GM21786 (cell line): ENCODE measurements around the gene FBXO45.
"Not testable (repeated sequence)": the region's sequence is repeated elsewhere in the genome, so short reads cannot be mapped to it uniquely, and the experiment has no call there.

Experiments used
- ATAC-seq: cut with Tn5 transposase; IDR thresholded peaks from one replicate; pipeline ENCODE4 v1.9.1; 2021; ENCODE audit not compliant: unreplicated experiment

FBXO45 gene

GRCh38 chr3:196615234-196615633, 46.8 kb downstream of the FBXO45 start:
- ATAC-seq, result not testable (repeated sequence)

- no peak for ATAC-seq
Observed at GRCh38 chr3:196617256-196617655, 48.8 kb downstream of the FBXO45 start.

- ATAC-seq, result no peak
Observed at GRCh38 chr3:196619223-196619622, 50.8 kb downstream of the FBXO45 start.

- ATAC-seq, result not testable (repeated sequence)
Observed at GRCh38 chr3:196619627-196620026, 51.2 kb downstream of the FBXO45 start.

- ATAC-seq, result no peak
Observed at GRCh38 chr3:196620161-196620604, 51.7 kb downstream of the FBXO45 start.

GRCh38 chr3:196620684-196621083, 52.2 kb downstream of the FBXO45 start:
- no peak for ATAC-seq

GRCh38 chr3:196621611-196622010, 53.2 kb downstream of the FBXO45 start:
- ATAC-seq, result no peak

- no peak for ATAC-seq
Observed at GRCh38 chr3:196624067-196624790, 55.8 kb downstream of the FBXO45 start.

- ATAC-seq, result no peak
Observed at GRCh38 chr3:196624907-196625306, 56.4 kb downstream of the FBXO45 start.

GRCh38 chr3:196625331-196625730, 56.9 kb downstream of the FBXO45 start:
- no peak for ATAC-seq

- no peak for ATAC-seq
Observed at GRCh38 chr3:196627918-196628231, 59.4 kb downstream of the FBXO45 start.

GRCh38 chr3:196629228-196629627, 60.8 kb downstream of the FBXO45 start:
- ATAC-seq, result no peak

GRCh38 chr3:196631682-196632045, 63.2 kb downstream of the FBXO45 start:
- no peak for ATAC-seq

- peak; percentile 74 for ATAC-seq
Observed at GRCh38 chr3:196632046-196632751, 63.7 kb downstream of the FBXO45 start.

GRCh38 chr3:196633555-196634151, 65.2 kb downstream of the FBXO45 start:
- no peak for ATAC-seq

- no peak for ATAC-seq
Observed at GRCh38 chr3:196634224-196634623, 65.8 kb downstream of the FBXO45 start.

GRCh38 chr3:196634829-196635228, 66.4 kb downstream of the FBXO45 start:
- no peak for ATAC-seq

- ATAC-seq, result no peak
Observed at GRCh38 chr3:196636369-196637349, 68.2 kb downstream of the FBXO45 start.

- not testable (repeated sequence) for ATAC-seq
Observed at GRCh38 chr3:196637941-196638340, 69.5 kb downstream of the FBXO45 start.
